ENCODE results near the gene KCND3. TPM values are rescaled to one million over a fixed set of nuclear protein-coding genes. Genes with fewer than 3 reads are reported as not detected.

The KCND3 gene
- total RNA-seq, 1 donor from 2014 or later: 2.1 TPM

- H3K27me3 Mint-ChIP-seq (ENCODE audit: unreplicated experiment): no peaks in the 10 kb centered on the region
These were observed 33.2 kb downstream of the KCND3 start for GRCh38 chr1:111956155-111956771.

GRCh38 chr1:111955755-111956154 is 33.7 kb downstream of the KCND3 start:
- DNase-seq (ENCODE audit: extremely low spot score, unreplicated experiment): no peak
- no peaks in the 10 kb centered on the region for H3K36me3 Mint-ChIP-seq (ENCODE audit: unreplicated experiment)
- no peaks in the 10 kb centered on the region for H3K27me3 Mint-ChIP-seq (ENCODE audit: unreplicated experiment)
- no peak overlapping the region for H3K27ac Mint-ChIP-seq (ENCODE audit: unreplicated experiment)
- no peaks in the 10 kb centered on the region for H3K4me1 Mint-ChIP-seq (ENCODE audit: unreplicated experiment)
- H3K4me3 Mint-ChIP-seq (ENCODE audit: unreplicated experiment): no peak overlapping the region
- no peak for TF ChIP-seq CTCF (IDR thresholded peaks at IDR 0.05)
- H3K9me3 Mint-ChIP-seq (ENCODE audit: unreplicated experiment): no peaks in the 10 kb centered on the region

More at GRCh38 chr1:111956155-111956771, 33.2 kb downstream of the KCND3 start:
- no peak for TF ChIP-seq CTCF (IDR thresholded peaks at IDR 0.05)
- DNase-seq (ENCODE audit: extremely low spot score, unreplicated experiment): no peak
- Mint-ChIP-seq H3K36me3 (ENCODE audit: unreplicated experiment) (no peaks in the 10 kb centered on the region), H3K4me1 (ENCODE audit: unreplicated experiment) (no peaks in the 10 kb centered on the region), H3K27ac (ENCODE audit: unreplicated experiment) (no peak overlapping the region), H3K4me3 (ENCODE audit: unreplicated experiment) (no peak overlapping the region), H3K9me3 (ENCODE audit: unreplicated experiment) (no peaks in the 10 kb centered on the region)

- Mint-ChIP-seq H3K4me1 (ENCODE audit: unreplicated experiment) (peaks cover 4% of the 10 kb centered on the region), H3K36me3 (ENCODE audit: unreplicated experiment) (no peaks in the 10 kb centered on the region), H3K27me3 (ENCODE audit: unreplicated experiment) (peaks cover 2% of the 10 kb centered on the region), H3K4me3 (ENCODE audit: unreplicated experiment) (no peak overlapping the region), H3K9me3 (ENCODE audit: unreplicated experiment) (no peaks in the 10 kb centered on the region), H3K27ac (ENCODE audit: unreplicated experiment) (no peak overlapping the region)
- TF ChIP-seq CTCF (IDR thresholded peaks at IDR 0.05): no peak
- DNase-seq (ENCODE audit: extremely low spot score, unreplicated experiment): no peak
These were observed 35.7 kb downstream of the KCND3 start for GRCh38 chr1:111953797-111954196.

GRCh38 chr1:111952125-111952657 is 37.3 kb downstream of the KCND3 start:
- H3K9me3 Mint-ChIP-seq (ENCODE audit: unreplicated experiment): no peaks in the 10 kb centered on the region
- no peak overlapping the region for H3K4me3 Mint-ChIP-seq (ENCODE audit: unreplicated experiment)
- no peak for TF ChIP-seq CTCF (IDR thresholded peaks at IDR 0.05)
- H3K27me3 Mint-ChIP-seq (ENCODE audit: unreplicated experiment): peaks cover 2% of the 10 kb centered on the region
- H3K4me1 Mint-ChIP-seq (ENCODE audit: unreplicated experiment): peaks cover 8% of the 10 kb centered on the region
- H3K27ac Mint-ChIP-seq (ENCODE audit: unreplicated experiment): no peak overlapping the region
- no peaks in the 10 kb centered on the region for H3K36me3 Mint-ChIP-seq (ENCODE audit: unreplicated experiment)
- DNase-seq (ENCODE audit: extremely low spot score, unreplicated experiment): no peak

GRCh38 chr1:111948209-111949171 is 41.0 kb downstream of the KCND3 start:
- peaks cover 2% of the 10 kb centered on the region for H3K27me3 Mint-ChIP-seq (ENCODE audit: unreplicated experiment)
- no peaks in the 10 kb centered on the region for H3K36me3 Mint-ChIP-seq (ENCODE audit: unreplicated experiment)
- H3K4me1 Mint-ChIP-seq (ENCODE audit: unreplicated experiment): peaks cover 8% of the 10 kb centered on the region
- no peak overlapping the region for H3K27ac Mint-ChIP-seq (ENCODE audit: unreplicated experiment)
- no peak overlapping the region for H3K4me3 Mint-ChIP-seq (ENCODE audit: unreplicated experiment)
- H3K9me3 Mint-ChIP-seq (ENCODE audit: unreplicated experiment): no peaks in the 10 kb centered on the region
- no peak for TF ChIP-seq CTCF (IDR thresholded peaks at IDR 0.05)
- DNase-seq (ENCODE audit: extremely low spot score, unreplicated experiment): no peak
